T-cell (primary cell): ENCODE data around the gene RPL27A. TPM values are rescaled to one million over a fixed set of nuclear protein-coding genes. Genes with fewer than 3 reads are reported as not detected.

Source experiments
- ATAC-seq, 4 experiments: fragments of 200-7000 bp in 3 of 4; fragments of 150-1000 bp in 1 of 4; cut with Tn5 transposase; replicated peaks in 1 of 4; 1 replicate in 3 of 4; 2 replicates in 1 of 4; pipeline ENCODE4 v1.10.0; 2021; ENCODE audit warnings: moderate library complexity in 3 of 4, mild to moderate bottlenecking in 2 of 4, moderate number of reproducible peaks in 1 of 4
- CTCF ChIA-PET, 2 donors: fragments of 300-600 bp; sonication (Branson Sonifier 250); formaldehyde crosslinking; loops; one replicate each; lab custom pipeline; 2022; ENCODE audit warnings: antibody characterized with exemption in 2 of 2; lab: Charles Lee
- POLR2A ChIA-PET, 2 donors: fragments of 300-600 bp; sonication (Branson Sonifier 250); formaldehyde crosslinking; loops; one replicate each; lab custom pipeline; 2022; ENCODE audit warnings: antibody characterized with exemption in 2 of 2; lab: Charles Lee
- DNase-seq, 35 experiments: peaks; one replicate each; pipeline versions ENCODE4 v3.0.0 to v3.0.0-alpha.2; 2013 to 2023
- H3K27ac ChIP-seq: one replicate; pipeline ENCODE4 v1.5.1; 2013; ENCODE audit warnings: low read length
- H3K27me3 ChIP-seq, 2 experiments: replicated peaks in 1 of 2; 1 replicate in 1 of 2; 2 replicates in 1 of 2; pipeline versions ENCODE4 v1.6.1 to v1.7.0; 2013; ENCODE audit warnings: low read length in 1 of 2, mixed read lengths in 1 of 2; ENCODE audit not compliant: control insufficient read depth in 2 of 2, insufficient read depth in 2 of 2; ENCODE audit errors: extremely low read depth in 1 of 2
- H3K36me3 ChIP-seq, 2 donors: 1 replicate in 1 of 2; 2 replicates in 1 of 2; pipeline versions ENCODE4 v1.6.1 to v1.7.0; 2013; ENCODE audit warnings: low read length in 1 of 2; ENCODE audit not compliant: control insufficient read depth in 2 of 2, insufficient read depth in 1 of 2; ENCODE audit errors: extremely low read depth in 1 of 2
- H3K4me1 ChIP-seq, 2 experiments: 1 replicate in 1 of 2; 2 replicates in 1 of 2; pipeline versions ENCODE4 v1.6.1 to v1.7.0; 2013; ENCODE audit warnings: low read length in 2 of 2, mixed read lengths in 1 of 2; ENCODE audit not compliant: insufficient read depth in 2 of 2, control insufficient read depth in 1 of 2; ENCODE audit errors: extremely low read depth in 1 of 2
- H3K4me3 ChIP-seq, 2 donors: 1 replicate in 1 of 2; 2 replicates in 1 of 2; pipeline versions ENCODE4 v1.5.1 to v1.7.0; 2013; ENCODE audit warnings: mild to moderate bottlenecking in 2 of 2, low read length in 1 of 2, moderate library complexity in 1 of 2; ENCODE audit not compliant: control insufficient read depth in 1 of 2; ENCODE audit errors: extremely low read depth in 1 of 2
- H3K9me3 ChIP-seq: 2 replicates; pipeline ENCODE4 v1.7.0; 2013
- H3K27ac Mint-ChIP-seq, 2 donors: one replicate each; pipeline ENCODE4 v1.8.0; 2020 to 2021; ENCODE audit warnings: mild to moderate bottlenecking in 2 of 2, mixed read lengths in 2 of 2
- H3K27me3 Mint-ChIP-seq, 2 donors: one replicate each; pipeline ENCODE4 v1.8.0; 2021 to 2022; ENCODE audit warnings: mixed read lengths in 2 of 2
- H3K36me3 Mint-ChIP-seq: one replicate; pipeline ENCODE4 v1.8.0; 2021; ENCODE audit warnings: mixed read lengths
- H3K4me1 Mint-ChIP-seq, 3 donors: one replicate each; pipeline ENCODE4 v1.8.0; 2020 to 2022; ENCODE audit warnings: mixed read lengths in 3 of 3, mild to moderate bottlenecking in 1 of 3
- H3K4me3 Mint-ChIP-seq, 3 donors: one replicate each; pipeline ENCODE4 v1.8.0; 2020 to 2022; ENCODE audit warnings: mild to moderate bottlenecking in 3 of 3, mixed read lengths in 3 of 3, moderate library complexity in 3 of 3
- H3K9me3 Mint-ChIP-seq, 3 donors: one replicate each; pipeline ENCODE4 v1.8.0; 2020 to 2022; ENCODE audit warnings: mixed read lengths in 3 of 3
- WGBS: methylation state at CpG from one replicate; pipeline ENCODE4 v1.1.5; 2013; ENCODE audit warnings: missing lambda C conversion rate; ENCODE audit not compliant: insufficient coverage; 5-methylcytosine and 5-hydroxymethylcytosine counted together
- total RNA-seq, 35 experiments: library from RNA in 6 of 35; stranded (reverse) in 6 of 35; fragments of 120-200 nt in 1 of 35; gene quantifications; one replicate each; pipeline versions ENCODE4 v1.2.1 to v1.2.4 and lab custom pipeline; 2013 to 2026

The RPL27A gene
- total RNA-seq, 5 donors from 2014 or later (not counting 1 experiment from before 2014, with no cell fraction given), result 1,339 to 2,234 (median 1,487) TPM

DNA sequence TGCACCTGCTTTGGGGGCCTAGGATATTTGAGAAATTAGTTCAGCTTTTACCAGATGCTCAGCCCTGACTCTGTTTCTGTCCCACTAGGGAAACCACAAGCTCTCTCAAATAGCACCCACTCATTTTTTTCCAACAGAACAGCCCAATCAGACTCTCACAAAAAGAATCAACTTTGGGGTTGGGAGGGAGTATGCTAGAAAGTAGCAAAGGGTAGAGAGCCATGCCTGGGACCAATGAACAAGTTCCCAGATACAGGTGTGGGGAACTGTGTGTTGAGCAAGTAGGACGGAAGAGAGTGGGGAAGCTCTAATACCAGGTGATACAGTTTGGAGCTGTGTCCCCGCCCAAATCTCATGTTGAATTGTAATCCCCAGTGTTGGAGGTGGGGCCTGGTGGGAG is 41.3 kb upstream of the RPL27A start:
- Histone ChIP-seq H3K9me3 (no peaks in the 10 kb centered on the region), H3K27me3 (no peaks in the 10 kb centered on the region), H3K4me1 (no peaks in the 10 kb centered on the region), H3K36me3 (peaks cover 4 to 85% of the 10 kb centered on the region in 2 donors), H3K4me3 (no peak overlapping the region), H3K27ac (no peak overlapping the region)
- peaks cover 7 to 8% (median 7%) of the 10 kb centered on the region in 3 donors for H3K9me3 Mint-ChIP-seq
- no peak for DNase-seq
- CTCF ChIA-PET, result no interaction called here
- peaks cover 57% of the 10 kb centered on the region for H3K36me3 Mint-ChIP-seq
- H3K4me3 Mint-ChIP-seq, result no peak overlapping the region
- no peaks in the 10 kb centered on the region for H3K4me1 Mint-ChIP-seq
- no peak overlapping the region for H3K27ac Mint-ChIP-seq
- POLR2A ChIA-PET, result no interaction called here
- no peaks in the 10 kb centered on the region for H3K27me3 Mint-ChIP-seq
- no peak for ATAC-seq
- 100% methylated on average over 1 of the region's 2 CpGs for WGBS

DNA sequence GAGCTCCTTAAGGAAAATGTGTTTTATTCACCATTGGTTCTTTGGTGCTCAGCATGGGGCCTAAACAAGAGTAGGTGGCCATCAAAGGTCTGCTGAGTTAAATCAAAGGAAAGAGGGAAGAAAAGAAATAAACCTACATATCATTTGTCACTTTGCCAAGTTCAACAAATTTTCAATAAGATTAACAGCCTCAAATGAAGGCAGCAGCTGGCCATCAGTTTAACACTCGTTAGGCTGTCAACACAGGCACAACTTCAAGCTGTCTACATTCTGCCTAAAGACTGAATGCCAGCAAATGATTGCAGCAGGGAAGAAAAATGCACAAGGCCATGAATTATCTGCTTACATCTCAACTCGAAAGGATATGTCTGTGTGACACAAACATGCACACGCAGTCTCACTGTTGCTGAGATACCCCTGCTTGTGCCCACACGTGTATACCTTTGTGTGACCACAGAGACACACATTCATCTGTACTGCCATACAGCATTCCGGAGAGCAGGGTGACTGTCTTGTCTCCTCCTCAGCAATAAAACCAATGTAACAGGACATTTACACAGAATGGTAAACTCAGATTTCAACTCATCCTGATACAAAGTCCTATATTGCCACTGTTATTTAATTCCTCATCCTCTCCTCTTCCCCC is 40.3 kb upstream of the RPL27A start:
- H3K36me3 ChIP-seq, result peaks cover 4 to 83% of the 10 kb centered on the region in 2 donors
- 91% methylated on average over 5 of the region's 5 CpGs for WGBS
- no peak overlapping the region for H3K27ac Mint-ChIP-seq
- peaks cover 54% of the 10 kb centered on the region for H3K36me3 Mint-ChIP-seq
- no peaks in the 10 kb centered on the region for H3K4me1 Mint-ChIP-seq
- no peak overlapping the region for H3K27ac ChIP-seq
- H3K27me3 ChIP-seq, result no peaks in the 10 kb centered on the region
- no peak overlapping the region for H3K4me3 ChIP-seq
- DNase-seq, result no peak
- H3K9me3 Mint-ChIP-seq, result no peaks in the 10 kb centered on the region
- no peak for ATAC-seq
- ChIA-PET CTCF (no interaction called here), POLR2A (no interaction called here)
- no peaks in the 10 kb centered on the region for H3K9me3 ChIP-seq
- no peaks in the 10 kb centered on the region for H3K27me3 Mint-ChIP-seq
- no peak overlapping the region for H3K4me3 Mint-ChIP-seq
- no peaks in the 10 kb centered on the region for H3K4me1 ChIP-seq

DNA sequence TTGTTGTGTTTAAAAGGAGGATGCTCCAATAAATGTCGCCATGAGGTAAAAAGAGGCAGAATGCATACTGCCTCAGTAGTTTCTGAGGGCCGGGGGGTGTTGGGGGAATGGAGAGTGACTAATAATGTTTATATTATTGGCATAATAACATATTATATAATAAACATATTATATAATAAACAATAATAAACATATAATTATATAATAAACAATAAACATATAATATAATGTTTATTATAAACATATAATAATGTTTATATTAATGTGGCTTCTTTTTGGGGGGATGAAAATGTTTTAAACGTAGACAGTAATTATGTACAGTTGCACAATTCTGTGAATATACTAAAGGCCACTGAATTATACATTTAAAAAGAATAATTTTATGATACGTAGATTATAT is 35.7 kb upstream of the RPL27A start:
- H3K27ac Mint-ChIP-seq, result no peak overlapping the region
- Histone ChIP-seq H3K36me3 (peaks cover 13 to 78% of the 10 kb centered on the region in 2 donors), H3K27me3 (no peaks in the 10 kb centered on the region), H3K9me3 (no peaks in the 10 kb centered on the region), H3K27ac (no peak overlapping the region), H3K4me1 (no peaks in the 10 kb centered on the region), H3K4me3 (no peak overlapping the region)
- no peaks in the 10 kb centered on the region for H3K9me3 Mint-ChIP-seq
- H3K36me3 Mint-ChIP-seq, result peaks cover 45% of the 10 kb centered on the region
- H3K27me3 Mint-ChIP-seq, result no peaks in the 10 kb centered on the region
- ChIA-PET POLR2A (no interaction called here), CTCF (interaction anchor here in 1 of 2 donors (0.9 kb wide), 1 partner anchor 9 kb away, joined by 5 read pairs; no protein-coding TSS in a partner anchor)
- ATAC-seq (no peak), DNase-seq (no peak)
- no peaks in the 10 kb centered on the region for H3K4me1 Mint-ChIP-seq
- WGBS, result no CpG with 5 or more reads among the region's 4 CpGs
- H3K4me3 Mint-ChIP-seq, result no peak overlapping the region

DNA sequence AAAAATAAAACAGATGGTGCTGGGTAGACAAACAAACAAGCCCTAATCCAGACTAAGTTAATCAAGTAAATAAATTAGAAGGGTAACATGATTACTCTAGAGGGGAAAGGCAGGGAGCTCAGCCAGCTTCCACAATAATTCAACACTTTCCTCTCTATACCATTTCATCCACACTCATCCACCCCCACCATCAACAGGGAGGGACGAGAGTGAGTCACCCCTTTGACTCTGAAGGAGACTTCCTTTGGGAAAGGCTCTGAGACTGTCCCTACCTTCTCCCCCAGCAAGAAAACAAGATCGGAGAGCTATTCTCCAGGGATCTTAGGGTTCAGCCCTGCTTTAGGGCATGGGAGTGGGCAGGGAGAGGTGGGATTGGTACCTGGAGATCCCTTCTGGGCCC is 33.2 kb upstream of the RPL27A start:
- H3K27me3 Mint-ChIP-seq, result no peaks in the 10 kb centered on the region
- H3K9me3 Mint-ChIP-seq, result no peaks in the 10 kb centered on the region
- DNase-seq (no peak), ATAC-seq (no peak)
- POLR2A ChIA-PET, result no interaction called here
- no peak overlapping the region for H3K27ac Mint-ChIP-seq
- Histone ChIP-seq H3K9me3 (no peaks in the 10 kb centered on the region), H3K4me3 (no peak overlapping the region), H3K36me3 (peaks cover 9 to 63% of the 10 kb centered on the region in 2 donors), H3K4me1 (no peaks in the 10 kb centered on the region), H3K27me3 (no peaks in the 10 kb centered on the region), H3K27ac (no peak overlapping the region)
- CTCF ChIA-PET, result no interaction called here
- WGBS, result 100% methylated on average over 1 of the region's 2 CpGs
- no peak overlapping the region for H3K4me3 Mint-ChIP-seq
- peaks cover 52% of the 10 kb centered on the region for H3K36me3 Mint-ChIP-seq
- H3K4me1 Mint-ChIP-seq, result no peaks in the 10 kb centered on the region

DNA sequence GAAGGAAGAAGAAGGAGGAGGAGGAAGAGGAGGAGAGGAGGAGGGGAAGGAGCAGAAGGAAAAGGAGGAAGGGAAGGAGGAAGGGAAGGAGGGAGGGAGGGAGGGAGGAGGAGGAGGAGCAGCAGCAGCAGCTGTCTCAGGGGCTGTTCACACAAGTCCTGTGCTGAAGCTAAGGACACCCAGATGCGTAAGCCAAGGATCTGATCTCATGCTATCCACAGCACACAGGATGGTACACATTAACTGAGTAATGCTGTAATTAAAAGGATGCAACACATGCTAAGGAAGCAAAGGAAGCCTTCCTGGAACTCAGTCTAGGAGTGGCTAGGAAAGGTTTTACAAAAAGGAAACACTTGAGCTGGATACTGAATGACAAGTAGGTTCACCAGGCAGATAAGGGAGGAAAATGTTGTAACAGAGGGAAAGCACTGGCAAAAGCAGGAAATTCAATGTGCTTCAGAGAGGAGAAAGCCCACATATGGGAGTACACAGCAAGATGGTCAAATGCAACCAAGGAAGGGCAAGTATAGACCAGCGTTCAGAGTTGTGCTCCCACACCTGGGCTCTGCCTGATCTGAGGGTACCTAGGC is 32.1 kb upstream of the RPL27A start:
- Mint-ChIP-seq H3K4me1 (no peaks in the 10 kb centered on the region), H3K27me3 (no peaks in the 10 kb centered on the region), H3K36me3 (peaks cover 53% of the 10 kb centered on the region), H3K9me3 (no peaks in the 10 kb centered on the region), H3K4me3 (no peak overlapping the region), H3K27ac (no peak overlapping the region)
- Histone ChIP-seq H3K9me3 (no peaks in the 10 kb centered on the region), H3K4me3 (no peak overlapping the region), H3K36me3 (peaks cover 9 to 51% of the 10 kb centered on the region in 2 donors), H3K27ac (no peak overlapping the region), H3K27me3 (no peaks in the 10 kb centered on the region), H3K4me1 (no peaks in the 10 kb centered on the region)
- ChIA-PET POLR2A (interaction anchor here in 1 of 2 donors (0.7 kb wide), 1 partner anchor 30 kb away, joined by 3 read pairs; no protein-coding TSS in a partner anchor), CTCF (interaction anchor here in 1 of 2 donors (0.6 kb wide), 1 partner anchor 159 kb away, joined by 5 read pairs; no protein-coding TSS in a partner anchor)
- ATAC-seq (no peak), DNase-seq (no peak)
- WGBS, result 100% methylated on average over 1 of the region's 2 CpGs

DNA sequence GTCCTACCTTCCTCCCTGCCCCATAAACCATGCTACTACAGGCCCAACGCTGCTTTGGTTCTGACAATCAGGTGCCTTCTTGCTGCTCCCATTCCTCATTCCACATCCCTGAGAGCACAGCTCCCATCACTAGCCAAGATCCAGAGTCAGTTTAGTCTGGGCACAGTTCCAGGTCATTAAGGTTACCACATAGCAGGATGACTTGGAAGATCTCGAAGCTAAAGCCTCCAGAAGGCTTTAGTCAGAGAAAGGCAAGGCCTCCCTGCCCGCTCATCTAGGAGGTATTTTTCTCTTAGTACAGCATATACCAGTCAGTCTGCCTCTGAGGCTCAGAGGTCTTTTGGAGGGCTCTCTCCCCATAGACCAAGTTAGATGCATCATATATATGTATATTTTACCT is 30.5 kb upstream of the RPL27A start:
- Histone ChIP-seq H3K9me3 (no peaks in the 10 kb centered on the region), H3K4me3 (no peak overlapping the region), H3K27ac (no peak overlapping the region), H3K4me1 (no peaks in the 10 kb centered on the region), H3K36me3 (peaks cover 9 to 38% of the 10 kb centered on the region in 2 donors), H3K27me3 (no peaks in the 10 kb centered on the region)
- ChIA-PET CTCF (no interaction called here), POLR2A (no interaction called here)
- no peak overlapping the region for H3K4me3 Mint-ChIP-seq
- no peaks in the 10 kb centered on the region for H3K27me3 Mint-ChIP-seq
- peaks cover 47% of the 10 kb centered on the region for H3K36me3 Mint-ChIP-seq
- WGBS, result 100% methylated on average over 1 of the region's 3 CpGs
- H3K9me3 Mint-ChIP-seq, result no peaks in the 10 kb centered on the region
- ATAC-seq (no peak), DNase-seq (no peak)
- H3K4me1 Mint-ChIP-seq, result no peaks in the 10 kb centered on the region
- no peak overlapping the region for H3K27ac Mint-ChIP-seq
